ENCODE data around the gene PPTC7. TPM values are rescaled to one million over a fixed set of nuclear protein-coding genes. Genes with fewer than 3 reads are reported as not detected.

PPTC7 gene
- total and polyA plus RNA-seq, 2 of the 13 experiments (the other 11 are each of a cell fraction or from before 2014, with no cell fraction given) = 4.8 to 12.3 TPM

DNA sequence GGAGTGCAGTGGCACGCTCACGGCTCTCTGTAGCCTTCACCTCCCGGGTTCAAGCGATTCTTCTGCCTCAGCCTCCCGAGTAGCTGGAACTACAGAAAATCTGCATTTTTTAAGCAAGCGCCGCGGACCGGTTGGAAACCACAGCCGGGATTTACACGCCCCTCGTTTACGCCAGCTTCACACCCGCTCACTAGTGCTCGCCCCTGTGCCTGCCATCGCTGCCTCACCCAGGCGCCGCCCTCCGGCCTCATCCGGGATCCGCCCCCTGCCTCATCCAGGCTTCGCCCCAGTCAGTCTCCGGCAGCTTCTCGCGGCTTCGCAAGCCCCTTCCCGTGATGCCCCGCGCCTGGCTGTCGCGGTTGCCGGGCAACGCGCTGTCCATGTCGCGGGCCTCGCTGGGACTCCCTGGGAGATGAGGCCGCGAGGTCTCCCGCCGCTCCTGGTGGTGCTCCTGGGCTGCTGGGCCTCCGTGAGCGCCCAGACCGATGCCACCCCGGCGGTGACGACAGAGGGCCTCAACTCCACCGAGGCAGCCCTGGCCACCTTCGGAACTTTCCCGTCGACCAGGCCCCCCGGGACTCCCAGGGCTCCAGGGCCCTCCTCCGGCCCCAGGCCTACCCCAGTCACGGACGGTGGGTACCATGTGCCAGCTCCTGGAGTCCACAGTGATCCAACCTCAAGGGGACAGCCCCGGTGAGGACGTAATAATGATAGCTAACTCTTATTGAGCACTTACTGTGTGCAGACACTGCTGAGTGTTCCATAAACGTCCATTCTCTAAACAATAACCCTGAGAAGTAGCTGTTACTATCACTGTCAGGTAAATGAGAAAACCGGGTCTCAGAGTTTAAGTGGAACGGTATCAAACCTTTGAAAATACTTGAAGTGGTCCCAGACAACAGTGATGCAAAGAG lies 30.9 kb upstream of the PPTC7 start, which contains the start of gene TCTN1 (continued):
- TF ChIP-seq, protein P1, sequence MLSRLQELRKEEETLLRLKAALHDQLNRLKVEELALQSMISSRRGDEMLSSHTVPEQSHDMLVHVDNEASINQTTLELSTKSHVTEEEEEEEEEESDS (CRISPR knock-in tag; IDR thresholded peaks at IDR 0.05; ENCODE audit: borderline replicate concordance) = peak; percentile 30; the same call in 1 of the 2 replicates
- TF ChIP-seq SP4 (CRISPR knock-in tag; IDR thresholded peaks at IDR 0.05) (no peak; the same call in none of the 2 replicates), ZNF530 (CRISPR knock-in tag; IDR thresholded peaks at IDR 0.05; ENCODE audit: low read depth) (no peak), HMG20B (CRISPR knock-in tag; conservative IDR thresholded peaks at IDR 0.05) (no peak), ZNF616 (CRISPR knock-in tag; IDR thresholded peaks at IDR 0.05; ENCODE audit: low read depth) (no peak), MEIS2 (CRISPR knock-in tag; IDR thresholded peaks at IDR 0.05) (no peak), ZNF30 (CRISPR knock-in tag; IDR thresholded peaks at IDR 0.05) (no peak), ZBTB7A (CRISPR knock-in tag; IDR thresholded peaks at IDR 0.05) (no peak), ZNF879 (CRISPR knock-in tag; IDR thresholded peaks at IDR 0.05) (no peak), MBNL3 (CRISPR knock-in tag; conservative IDR thresholded peaks at IDR 0.05) (no peak), U2AF2 (IDR thresholded peaks at IDR 0.05; ENCODE audit: low read depth, low read length) (no peak), GPN1 (CRISPR knock-in tag; IDR thresholded peaks at IDR 0.05; ENCODE audit: borderline replicate concordance) (no peak), EP300 (IDR thresholded peaks at IDR 0.05; ENCODE audit: low read depth in 2 of 2, low read length in 2 of 2) (no peak), EP300 (CRISPR knock-in tag; IDR thresholded peaks at IDR 0.05; ENCODE audit: borderline replicate concordance) (no peak), ZNF558 (CRISPR knock-in tag; IDR thresholded peaks at IDR 0.05; ENCODE audit: borderline replicate concordance) (no peak), PHF20 (CRISPR knock-in tag; IDR thresholded peaks at IDR 0.05) (peak; percentile 75), KDM4B (CRISPR knock-in tag; IDR thresholded peaks at IDR 0.05) (0 out of 2 replicates have a peak, but pooled peaks have one; percentile 22), KLF12 (CRISPR knock-in tag; IDR thresholded peaks at IDR 0.05; ENCODE audit: borderline replicate concordance) (peak; percentile 96), POLR2G (IDR thresholded peaks at IDR 0.05; ENCODE audit: low read depth, low read length) (peak; percentile 79), STAG1 (CRISPR knock-in tag; IDR thresholded peaks at IDR 0.05) (0 out of 2 replicates have a peak, but pooled peaks have one; percentile 2), TBL1XR1 (IDR thresholded peaks at IDR 0.05; ENCODE audit: borderline replicate concordance, low read length, partially characterized antibody) (no peak), FLYWCH1 (CRISPR knock-in tag; IDR thresholded peaks at IDR 0.05) (no peak), ZNF34 (CRISPR knock-in tag; IDR thresholded peaks at IDR 0.05; ENCODE audit: borderline replicate concordance) (peak; percentile 72; the same call in 1 of the 2 replicates), SMYD3 (CRISPR knock-in tag; IDR thresholded peaks at IDR 0.05) (no peak; the same call in 1 of the 2 replicates), TBX3 (IDR thresholded peaks at IDR 0.05; ENCODE audit: borderline replicate concordance) (no peak), ZNF496 (CRISPR knock-in tag; IDR thresholded peaks at IDR 0.05; ENCODE audit: insufficient replicate concordance) (no peak), ZMAT3 (CRISPR knock-in tag; conservative IDR thresholded peaks at IDR 0.05) (peak; percentile 32; the same call in 1 of the 2 replicates)
- TF ChIP-seq, protein P2, sequence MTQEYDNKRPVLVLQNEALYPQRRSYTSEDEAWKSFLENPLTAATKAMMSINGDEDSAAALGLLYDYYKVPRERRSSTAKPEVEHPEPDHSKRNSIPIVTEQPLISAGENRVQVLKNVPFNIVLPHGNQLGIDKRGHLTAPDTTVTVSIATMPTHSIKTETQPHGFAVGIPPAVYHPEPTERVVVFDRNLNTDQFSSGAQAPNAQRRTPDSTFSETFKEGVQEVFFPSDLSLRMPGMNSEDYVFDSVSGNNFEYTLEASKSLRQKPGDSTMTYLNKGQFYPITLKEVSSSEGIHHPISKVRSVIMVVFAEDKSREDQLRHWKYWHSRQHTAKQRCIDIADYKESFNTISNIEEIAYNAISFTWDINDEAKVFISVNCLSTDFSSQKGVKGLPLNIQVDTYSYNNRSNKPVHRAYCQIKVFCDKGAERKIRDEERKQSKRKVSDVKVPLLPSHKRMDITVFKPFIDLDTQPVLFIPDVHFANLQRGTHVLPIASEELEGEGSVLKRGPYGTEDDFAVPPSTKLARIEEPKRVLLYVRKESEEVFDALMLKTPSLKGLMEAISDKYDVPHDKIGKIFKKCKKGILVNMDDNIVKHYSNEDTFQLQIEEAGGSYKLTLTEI (CRISPR knock-in tag; conservative IDR thresholded peaks at IDR 0.05) = no peak
- TF ChIP-seq, protein P3, sequence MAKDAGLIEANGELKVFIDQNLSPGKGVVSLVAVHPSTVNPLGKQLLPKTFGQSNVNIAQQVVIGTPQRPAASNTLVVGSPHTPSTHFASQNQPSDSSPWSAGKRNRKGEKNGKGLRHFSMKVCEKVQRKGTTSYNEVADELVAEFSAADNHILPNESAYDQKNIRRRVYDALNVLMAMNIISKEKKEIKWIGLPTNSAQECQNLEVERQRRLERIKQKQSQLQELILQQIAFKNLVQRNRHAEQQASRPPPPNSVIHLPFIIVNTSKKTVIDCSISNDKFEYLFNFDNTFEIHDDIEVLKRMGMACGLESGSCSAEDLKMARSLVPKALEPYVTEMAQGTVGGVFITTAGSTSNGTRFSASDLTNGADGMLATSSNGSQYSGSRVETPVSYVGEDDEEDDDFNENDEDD (CRISPR knock-in tag; IDR thresholded peaks at IDR 0.05; ENCODE audit: borderline replicate concordance) = peak; percentile 83
